ENCODE data around the gene RAP1B.

RAP1B gene

GRCh38 chr12:68610370-68611093 lies at the start of gene RAP1B:
Gene RAP1B, plus strand, starts transcription at chr12:68610899. Its CDS starts 37,826 bp downstream, at chr12:68648725.
- DNase-seq = peak; percentile 29 to 44

- no peak for DNase-seq
Measured at GRCh38 chr12:68561830-68562229, 48.9 kb upstream of the RAP1B start.

- no peak for DNase-seq
Measured at GRCh38 chr12:68564166-68564565, 46.5 kb upstream of the RAP1B start.

- no peak for DNase-seq
Measured at GRCh38 chr12:68565391-68565903, 45.3 kb upstream of the RAP1B start.

- no peak for DNase-seq
Measured at GRCh38 chr12:68568922-68569569, 41.7 kb upstream of the RAP1B start.

- no peak for DNase-seq
Measured at GRCh38 chr12:68572661-68573060, 38.0 kb upstream of the RAP1B start.

- DNase-seq = no peak
Measured at GRCh38 chr12:68573406-68573805, 37.3 kb upstream of the RAP1B start.

- no peak for DNase-seq
Measured at GRCh38 chr12:68577949-68578348, 32.8 kb upstream of the RAP1B start.

- DNase-seq = no peak
Measured at GRCh38 chr12:68578765-68579164, 31.9 kb upstream of the RAP1B start.

GRCh38 chr12:68579254-68579653 lies 31.4 kb upstream of the RAP1B start:
- no peak for DNase-seq

- DNase-seq = no peak
Measured at GRCh38 chr12:68580911-68581310, 29.8 kb upstream of the RAP1B start.

GRCh38 chr12:68581926-68582325 lies 28.8 kb upstream of the RAP1B start:
- DNase-seq = no peak

- no peak for DNase-seq
Measured at GRCh38 chr12:68585966-68586365, 24.7 kb upstream of the RAP1B start.

- DNase-seq = no peak
Measured at GRCh38 chr12:68587448-68587873, 23.2 kb upstream of the RAP1B start.

- DNase-seq = no peak
Measured at GRCh38 chr12:68589194-68589593, 21.5 kb upstream of the RAP1B start.

- DNase-seq = no peak
Measured at GRCh38 chr12:68591734-68592418, 18.8 kb upstream of the RAP1B start.

- DNase-seq = no peak
Measured at GRCh38 chr12:68595241-68595640, 15.5 kb upstream of the RAP1B start.

GRCh38 chr12:68601767-68602166 lies 8.9 kb upstream of the RAP1B start:
- no peak for DNase-seq

- DNase-seq = no peak
Measured at GRCh38 chr12:68602720-68603119, 8.0 kb upstream of the RAP1B start.

- DNase-seq = no peak
Measured at GRCh38 chr12:68608191-68608590, 2.5 kb upstream of the RAP1B start.

- no peak for DNase-seq
Measured at GRCh38 chr12:68609998-68610369, 715 bp upstream of the RAP1B start.

- DNase-seq = peak in 1 of 2 experiments; percentile 2
Measured at GRCh38 chr12:68611094-68611805, 551 bp downstream of the RAP1B start.

GRCh38 chr12:68611806-68612160 lies 1.1 kb downstream of the RAP1B start:
- no peak for DNase-seq
